ENCODE data around the gene SRPK3.
A peak's percentile ranks its signal among the peaks of the same experiment; 100 is the strongest.

The SRPK3 gene

GRCh38 chrX:153783378-153784013, 2.7 kb downstream of the SRPK3 start:
- H3K9me3 ChIP-seq (ENCODE audit: control insufficient read depth, low read length) = no peaks in the 10 kb centered on the region
- H3K27me3 ChIP-seq (ENCODE audit: control insufficient read depth, insufficient read depth, low read length) = no peaks in the 10 kb centered on the region

GRCh38 chrX:153784325-153784967, 3.6 kb downstream of the SRPK3 start:
- Histone ChIP-seq H3K27me3 (ENCODE audit: control insufficient read depth, insufficient read depth, low read length) (no peaks in the 10 kb centered on the region), H3K9me3 (ENCODE audit: control insufficient read depth, low read length) (no peaks in the 10 kb centered on the region), H3K4me1 (ENCODE audit: control insufficient read depth, insufficient read depth, low read length) (peaks cover 12% of the 10 kb centered on the region), H3K36me3 (ENCODE audit: control insufficient read depth, insufficient read depth, low read length) (no peaks in the 10 kb centered on the region), H3K4me3 (ENCODE audit: low read length) (no peak overlapping the region), H3K9ac (ENCODE audit: low read length) (no peak overlapping the region)

More at GRCh38 chrX:153783378-153784013, 2.7 kb downstream of the SRPK3 start:
- no peak overlapping the region for H3K9ac ChIP-seq (ENCODE audit: low read length)
- peaks cover 12% of the 10 kb centered on the region for H3K4me1 ChIP-seq (ENCODE audit: control insufficient read depth, insufficient read depth, low read length)
- no peak overlapping the region for H3K4me3 ChIP-seq (ENCODE audit: low read length)
- no peaks in the 10 kb centered on the region for H3K36me3 ChIP-seq (ENCODE audit: control insufficient read depth, insufficient read depth, low read length)

- H3K4me1 ChIP-seq (ENCODE audit: control insufficient read depth, insufficient read depth, low read length) = peaks cover 3% of the 10 kb centered on the region
- H3K9me3 ChIP-seq (ENCODE audit: control insufficient read depth, low read length) = no peaks in the 10 kb centered on the region
- no peaks in the 10 kb centered on the region for H3K36me3 ChIP-seq (ENCODE audit: control insufficient read depth, insufficient read depth, low read length)
- no peaks in the 10 kb centered on the region for H3K27me3 ChIP-seq (ENCODE audit: control insufficient read depth, insufficient read depth, low read length)
- H3K9ac ChIP-seq (ENCODE audit: low read length) = no peak overlapping the region
- H3K4me3 ChIP-seq (ENCODE audit: low read length) = no peak overlapping the region
Measured at GRCh38 chrX:153786669-153787068, 5.8 kb downstream of the SRPK3 start.

GRCh38 chrX:153789654-153790053, 8.8 kb downstream of the SRPK3 start:
- H3K9ac ChIP-seq (ENCODE audit: low read length) = no peak overlapping the region
- H3K4me1 ChIP-seq (ENCODE audit: control insufficient read depth, insufficient read depth, low read length) = peaks cover 10% of the 10 kb centered on the region
- no peaks in the 10 kb centered on the region for H3K36me3 ChIP-seq (ENCODE audit: control insufficient read depth, insufficient read depth, low read length)
- no peak overlapping the region for H3K4me3 ChIP-seq (ENCODE audit: low read length)
- H3K27me3 ChIP-seq (ENCODE audit: control insufficient read depth, insufficient read depth, low read length) = no peaks in the 10 kb centered on the region
- no peaks in the 10 kb centered on the region for H3K9me3 ChIP-seq (ENCODE audit: control insufficient read depth, low read length)

- H3K9ac ChIP-seq (ENCODE audit: low read length) = no peak overlapping the region
- no peaks in the 10 kb centered on the region for H3K27me3 ChIP-seq (ENCODE audit: control insufficient read depth, insufficient read depth, low read length)
- H3K36me3 ChIP-seq (ENCODE audit: control insufficient read depth, insufficient read depth, low read length) = no peaks in the 10 kb centered on the region
- H3K4me1 ChIP-seq (ENCODE audit: control insufficient read depth, insufficient read depth, low read length) = peaks cover 19% of the 10 kb centered on the region
- no peak overlapping the region for H3K4me3 ChIP-seq (ENCODE audit: low read length)
- H3K9me3 ChIP-seq (ENCODE audit: control insufficient read depth, low read length) = no peaks in the 10 kb centered on the region
Measured at GRCh38 chrX:153791104-153791852, 10.4 kb downstream of the SRPK3 start.

GRCh38 chrX:153792368-153792767, 11.5 kb downstream of the SRPK3 start:
- no peaks in the 10 kb centered on the region for H3K36me3 ChIP-seq (ENCODE audit: control insufficient read depth, insufficient read depth, low read length)
- no peak overlapping the region for H3K4me3 ChIP-seq (ENCODE audit: low read length)
- H3K4me1 ChIP-seq (ENCODE audit: control insufficient read depth, insufficient read depth, low read length) = peaks cover 21% of the 10 kb centered on the region
- no peaks in the 10 kb centered on the region for H3K27me3 ChIP-seq (ENCODE audit: control insufficient read depth, insufficient read depth, low read length)
- no peak overlapping the region for H3K9ac ChIP-seq (ENCODE audit: low read length)
- H3K9me3 ChIP-seq (ENCODE audit: control insufficient read depth, low read length) = no peaks in the 10 kb centered on the region

GRCh38 chrX:153793291-153793690, 12.4 kb downstream of the SRPK3 start:
- Histone ChIP-seq H3K27me3 (ENCODE audit: control insufficient read depth, insufficient read depth, low read length) (no peaks in the 10 kb centered on the region), H3K9me3 (ENCODE audit: control insufficient read depth, low read length) (no peaks in the 10 kb centered on the region), H3K4me1 (ENCODE audit: control insufficient read depth, insufficient read depth, low read length) (peaks cover 21% of the 10 kb centered on the region), H3K4me3 (ENCODE audit: low read length) (peak overlapping the region; percentile 46), H3K9ac (ENCODE audit: low read length) (peak overlapping the region; percentile 74), H3K36me3 (ENCODE audit: control insufficient read depth, insufficient read depth, low read length) (no peaks in the 10 kb centered on the region)

GRCh38 chrX:153794018-153794896, 13.4 kb downstream of the SRPK3 start, which contains the start of the genes IDH3G and SSR4:
TSS of gene IDH3G (minus strand) at chrX:153794375. CDS start at chrX:153794326, 49 bp downstream.
TSS of gene SSR4 (plus strand) at chrX:153794668. CDS start at chrX:153794688, 20 bp downstream.
- Histone ChIP-seq H3K27me3 (ENCODE audit: control insufficient read depth, insufficient read depth, low read length) (no peaks in the 10 kb centered on the region), H3K4me3 (ENCODE audit: low read length) (peak within 1 kb of the TSS; percentile 50), H3K4me1 (ENCODE audit: control insufficient read depth, insufficient read depth, low read length) (peaks cover 21% of the 10 kb centered on the region), H3K9ac (ENCODE audit: low read length) (peak within 1 kb of the TSS; percentile 76), H3K36me3 (ENCODE audit: control insufficient read depth, insufficient read depth, low read length) (no peaks in the 10 kb centered on the region), H3K9me3 (ENCODE audit: control insufficient read depth, low read length) (no peaks in the 10 kb centered on the region)

GRCh38 chrX:153794897-153795816, 14.3 kb downstream of the SRPK3 start:
- H3K36me3 ChIP-seq (ENCODE audit: control insufficient read depth, insufficient read depth, low read length) = no peaks in the 10 kb centered on the region
- H3K4me1 ChIP-seq (ENCODE audit: control insufficient read depth, insufficient read depth, low read length) = peaks cover 21% of the 10 kb centered on the region
- peak overlapping the region; percentile 76 for H3K9ac ChIP-seq (ENCODE audit: low read length)
- H3K27me3 ChIP-seq (ENCODE audit: control insufficient read depth, insufficient read depth, low read length) = no peaks in the 10 kb centered on the region
- H3K9me3 ChIP-seq (ENCODE audit: control insufficient read depth, low read length) = no peaks in the 10 kb centered on the region
- peak overlapping the region; percentile 50 for H3K4me3 ChIP-seq (ENCODE audit: low read length)

GRCh38 chrX:153797415-153798015, 16.7 kb downstream of the SRPK3 start:
- Histone ChIP-seq H3K9ac (ENCODE audit: low read length) (no peak overlapping the region), H3K27me3 (ENCODE audit: control insufficient read depth, insufficient read depth, low read length) (no peaks in the 10 kb centered on the region), H3K4me3 (ENCODE audit: low read length) (no peak overlapping the region), H3K4me1 (ENCODE audit: control insufficient read depth, insufficient read depth, low read length) (peaks cover 19% of the 10 kb centered on the region), H3K36me3 (ENCODE audit: control insufficient read depth, insufficient read depth, low read length) (no peaks in the 10 kb centered on the region), H3K9me3 (ENCODE audit: control insufficient read depth, low read length) (no peaks in the 10 kb centered on the region)
